Neuronal stem cell (in vitro differentiated cells): ENCODE results near the gene NFATC2IP.
"Not testable (repeated sequence)": the region's sequence is repeated elsewhere in the genome, so short reads cannot be mapped to it uniquely, and the experiment has no call there.

Source experiments
- DNase-seq: peaks from one replicate; pipeline ENCODE4 v3.0.0-alpha.2; 2013; ENCODE audit warnings: low spot score
- H2AFZ ChIP-seq: one replicate; pipeline ENCODE4 v1.6.1; 2013; ENCODE audit warnings: mild to moderate bottlenecking, low read length, inconsistent platforms
- H2AK5ac ChIP-seq: 2 replicates; pipeline ENCODE4 v1.6.1; 2013; ENCODE audit warnings: low read depth, mild to moderate bottlenecking, inconsistent platforms, low read length, moderate library complexity, mixed read lengths
- H2BK120ac ChIP-seq: 2 replicates; pipeline ENCODE4 v1.6.1; 2013; ENCODE audit warnings: low read depth, mild to moderate bottlenecking, inconsistent platforms, low read length, moderate library complexity, mixed read lengths
- H2BK12ac ChIP-seq: one replicate; pipeline ENCODE4 v1.6.1; 2013; ENCODE audit warnings: low read length, inconsistent platforms
- H2BK15ac ChIP-seq: 2 replicates; pipeline ENCODE4 v1.6.1; 2013; ENCODE audit warnings: mild to moderate bottlenecking, low read length, inconsistent platforms, mixed read lengths
- H2BK5ac ChIP-seq: one replicate; pipeline ENCODE4 v1.6.1; 2013; ENCODE audit warnings: inconsistent platforms, mild to moderate bottlenecking, low read length, moderate library complexity
- H3K14ac ChIP-seq: one replicate; pipeline ENCODE4 v1.6.1; 2013; ENCODE audit warnings: low read length, inconsistent platforms
- H3K18ac ChIP-seq: 2 replicates; pipeline ENCODE4 v1.6.1; 2013; ENCODE audit warnings: low read length, inconsistent platforms
- H3K23ac ChIP-seq: 2 replicates; pipeline ENCODE4 v1.6.1; 2013; ENCODE audit warnings: low read depth, mild to moderate bottlenecking, mixed read lengths, low read length, inconsistent platforms; ENCODE audit not compliant: poor library complexity
- H3K27ac ChIP-seq: replicated peaks from 3 replicates; pipeline ENCODE4 v1.5.1; 2013; ENCODE audit warnings: low read length, inconsistent platforms
- H3K27me3 ChIP-seq, 3 experiments: 2 replicates each; pipeline ENCODE4 v1.6.1; 2013; ENCODE audit warnings: low read length in 3 of 3, mild to moderate bottlenecking in 2 of 3, inconsistent platforms in 1 of 3, low read depth in 1 of 3, mixed read lengths in 1 of 3, moderate library complexity in 1 of 3; ENCODE audit not compliant: control insufficient read depth in 3 of 3, insufficient read depth in 3 of 3
- H3K36me3 ChIP-seq, 2 donors: replicated peaks in 1 of 2; 2 replicates each; pipeline ENCODE4 v1.6.1; 2013; ENCODE audit warnings: low read length in 2 of 2; ENCODE audit not compliant: control insufficient read depth in 2 of 2, insufficient read depth in 2 of 2
- H3K4ac ChIP-seq: 2 replicates; pipeline ENCODE4 v1.6.1; 2013; ENCODE audit warnings: inconsistent platforms, mild to moderate bottlenecking, low read length, moderate library complexity
- H3K4me1 ChIP-seq, 2 donors: 1 replicate in 1 of 2; 2 replicates in 1 of 2; pipeline ENCODE4 v1.6.1; 2013; ENCODE audit warnings: low read length in 2 of 2, low read depth in 1 of 2; ENCODE audit not compliant: control insufficient read depth in 2 of 2, insufficient read depth in 1 of 2
- H3K4me2 ChIP-seq: one replicate; pipeline ENCODE4 v1.6.1; 2013; ENCODE audit warnings: mild to moderate bottlenecking, low read length, inconsistent platforms; ENCODE audit not compliant: insufficient read depth, poor library complexity, severe bottlenecking
- H3K4me3 ChIP-seq, 2 donors: 2 replicates each; pipeline ENCODE4 v1.5.1; 2013; ENCODE audit warnings: low read length in 2 of 2, mild to moderate bottlenecking in 2 of 2, inconsistent platforms in 1 of 2, moderate library complexity in 1 of 2
- H3K79me1 ChIP-seq: one replicate; pipeline ENCODE4 v1.6.1; 2013; ENCODE audit warnings: low read depth, mild to moderate bottlenecking, inconsistent platforms, low read length, moderate library complexity
- H3K9ac ChIP-seq: one replicate; pipeline ENCODE4 v1.6.1; 2013; ENCODE audit warnings: mild to moderate bottlenecking, low read depth, low read length, inconsistent platforms; ENCODE audit not compliant: poor library complexity
- H3K9me3 ChIP-seq, 2 donors: replicated peaks in 1 of 2; 2 replicates each; pipeline versions ENCODE3 to v1.6.1; 2013; ENCODE audit warnings: low read length in 2 of 2, mild to moderate bottlenecking in 2 of 2, inconsistent platforms in 1 of 2, low read depth in 1 of 2, mixed read lengths in 1 of 2, moderate library complexity in 1 of 2; ENCODE audit not compliant: control insufficient read depth in 2 of 2, insufficient read depth in 1 of 2
- H4K8ac ChIP-seq: one replicate; pipeline ENCODE4 v1.6.1; 2013; ENCODE audit warnings: low read depth, mild to moderate bottlenecking, inconsistent platforms, low read length, moderate library complexity
- H4K91ac ChIP-seq: one replicate; pipeline ENCODE4 v1.6.1; 2013; ENCODE audit warnings: low read length, low read depth, mild to moderate bottlenecking, inconsistent platforms; ENCODE audit not compliant: poor library complexity
- WGBS, 2 donors: extraction: QIAGEN DNeasy Blood & Tissue Kit; methylation state at CpG; one replicate each; pipeline ENCODE4 v1.1.7; 2013; ENCODE audit warnings: missing lambda C conversion rate in 2 of 2, mixed read lengths in 1 of 2; ENCODE audit not compliant: insufficient read length in 2 of 2, insufficient replicate concordance in 1 of 2; ENCODE audit errors: extremely low coverage in 2 of 2; 5-methylcytosine and 5-hydroxymethylcytosine counted together

NFATC2IP gene

GRCh38 chr16:29004496-29005139 is 53.9 kb downstream of the NFATC2IP start:
- H4K91ac ChIP-seq, H2BK12ac ChIP-seq, H2BK5ac ChIP-seq, H2BK120ac ChIP-seq, H2AK5ac ChIP-seq, H3K4ac ChIP-seq, H3K14ac ChIP-seq, H3K4me2 ChIP-seq, H2BK15ac ChIP-seq, H3K18ac ChIP-seq, H3K4me3 ChIP-seq, H3K23ac ChIP-seq, H3K36me3 ChIP-seq, H2AFZ ChIP-seq, H3K79me1 ChIP-seq, H3K4me1 ChIP-seq, DNase-seq, H3K9ac ChIP-seq, H4K8ac ChIP-seq, H3K27ac ChIP-seq, H3K9me3 ChIP-seq: not testable (repeated sequence)
- no CpG with 5 or more reads among the region's 9 CpGs for WGBS, 2 donors
- peaks cover 0 to 16% (median 0%) of the 10 kb centered on the region in 3 experiments for H3K27me3 ChIP-seq

DNA sequence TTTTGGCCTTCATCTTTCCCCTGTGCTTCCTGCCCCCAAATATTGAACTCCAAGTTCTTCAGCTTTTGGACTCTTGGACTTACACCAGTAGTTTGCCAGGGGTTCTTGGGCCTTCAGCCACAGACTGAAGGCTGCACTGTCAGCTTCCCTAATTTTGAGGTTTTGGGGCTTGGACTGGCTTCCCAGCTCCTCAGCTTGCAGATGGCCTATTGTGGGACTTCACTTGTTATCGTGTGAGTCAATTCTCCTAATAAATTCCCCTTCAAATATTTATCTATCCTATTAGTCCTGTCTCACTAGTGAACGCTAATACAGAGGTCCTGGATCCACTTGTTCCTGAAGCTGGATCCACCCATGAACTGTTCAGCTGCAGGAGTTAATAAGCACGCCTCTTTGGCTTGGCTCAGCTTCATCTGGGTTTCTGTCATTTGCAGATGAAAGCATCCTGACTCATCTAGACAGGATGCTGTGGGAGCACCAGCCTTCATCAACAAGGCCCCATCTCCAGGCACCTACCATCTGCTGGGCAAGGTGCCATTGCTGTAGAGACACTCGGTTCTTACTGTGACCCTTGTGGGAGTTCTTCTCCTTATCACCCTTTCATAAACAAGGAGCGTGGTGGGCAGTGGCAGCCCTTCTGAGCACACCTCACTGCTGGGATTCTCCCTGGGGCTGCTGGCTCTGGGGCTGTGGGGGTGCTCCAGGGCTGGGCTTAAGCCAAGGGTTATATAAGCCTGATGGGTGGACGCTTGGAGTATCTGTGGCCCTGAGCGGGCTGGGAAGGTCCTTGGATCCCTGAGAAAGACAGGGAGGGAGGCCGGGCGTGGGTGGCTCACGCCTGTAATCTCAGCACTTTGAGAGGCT is 57.2 kb downstream of the NFATC2IP start:
- no peak for DNase-seq
- no peak overlapping the region for H3K27ac ChIP-seq
- H4K8ac ChIP-seq: no peak overlapping the region
- H2BK120ac ChIP-seq: no peak overlapping the region
- no peak overlapping the region for H3K4me2 ChIP-seq
- no peak overlapping the region for H2BK5ac ChIP-seq
- H3K9me3 ChIP-seq: no peaks in the 10 kb centered on the region
- no peak overlapping the region for H3K9ac ChIP-seq
- no peak overlapping the region for H3K4me3 ChIP-seq
- H3K79me1 ChIP-seq: peaks cover 5% of the 10 kb centered on the region
- H3K36me3 ChIP-seq: no peaks in the 10 kb centered on the region
- no peak overlapping the region for H2BK12ac ChIP-seq
- WGBS, 2 donors: no CpG with 5 or more reads among the region's 10 CpGs
- peaks cover 0 to 16% (median 0%) of the 10 kb centered on the region in 3 experiments for H3K27me3 ChIP-seq
- H3K14ac ChIP-seq: no peak overlapping the region
- no peak overlapping the region for H3K18ac ChIP-seq
- H3K4ac ChIP-seq: no peak overlapping the region
- H2AK5ac ChIP-seq: no peak overlapping the region
- no peak overlapping the region for H4K91ac ChIP-seq
- H3K4me1 ChIP-seq: no peaks in the 10 kb centered on the region
- no peak overlapping the region for H3K23ac ChIP-seq
- H2BK15ac ChIP-seq: no peak overlapping the region
- H2AFZ ChIP-seq: no peak overlapping the region

GRCh38 chr16:29009050-29009837 is 58.5 kb downstream of the NFATC2IP start:
- H3K18ac ChIP-seq: peak overlapping the region; percentile 80
- H3K4me2 ChIP-seq: no peak overlapping the region
- no peak overlapping the region for H4K91ac ChIP-seq
- no peak for DNase-seq
- no peaks in the 10 kb centered on the region for H3K4me1 ChIP-seq
- H3K36me3 ChIP-seq: no peaks in the 10 kb centered on the region
- no peak overlapping the region for H3K14ac ChIP-seq
- H2BK12ac ChIP-seq: no peak overlapping the region
- peak overlapping the region; percentile 9 for H4K8ac ChIP-seq
- peak overlapping the region; percentile 37 for H2BK15ac ChIP-seq
- no peak overlapping the region for H3K9ac ChIP-seq
- no CpG with 5 or more reads among the region's 14 CpGs for WGBS, 2 donors
- H3K4ac ChIP-seq: no peak overlapping the region
- no peak overlapping the region for H2BK120ac ChIP-seq
- H3K27me3 ChIP-seq: peaks cover 0 to 7% (median 0%) of the 10 kb centered on the region in 3 experiments
- H2AK5ac ChIP-seq: peak overlapping the region; percentile 56
- H3K27ac ChIP-seq: no peak overlapping the region
- H2AFZ ChIP-seq: peak overlapping the region; percentile 34
- no peak overlapping the region for H2BK5ac ChIP-seq
- no peak overlapping the region for H3K4me3 ChIP-seq
- peaks cover 5% of the 10 kb centered on the region for H3K79me1 ChIP-seq
- no peak overlapping the region for H3K23ac ChIP-seq
- no peaks in the 10 kb centered on the region for H3K9me3 ChIP-seq

DNA sequence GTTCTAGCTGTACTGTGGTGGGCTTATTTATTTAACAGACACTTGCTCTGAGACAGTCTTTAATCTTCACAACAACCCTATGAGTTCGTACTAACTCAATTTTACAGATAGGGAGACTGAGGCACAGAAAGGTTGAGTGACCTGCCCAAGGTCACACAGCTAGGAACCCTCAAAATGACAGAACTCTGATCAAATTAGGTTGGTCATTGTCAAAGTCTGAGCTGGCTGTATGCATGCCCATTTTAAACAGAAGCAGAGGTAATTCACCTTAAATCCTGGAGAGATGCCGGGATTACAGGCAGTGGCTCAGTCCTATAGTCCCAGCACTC is 59.1 kb downstream of the NFATC2IP start:
- Histone ChIP-seq H3K14ac (no peak overlapping the region), H2AFZ (no peak overlapping the region), H4K8ac (no peak overlapping the region), H2AK5ac (no peak overlapping the region), H3K27me3 (peaks cover 0 to 4% (median 0%) of the 10 kb centered on the region in 3 experiments), H2BK15ac (no peak overlapping the region), H3K4me3 (no peak overlapping the region), H3K23ac (no peak overlapping the region), H2BK120ac (no peak overlapping the region), H3K18ac (no peak overlapping the region), H3K4me1 (no peaks in the 10 kb centered on the region), H4K91ac (no peak overlapping the region), H3K36me3 (no peaks in the 10 kb centered on the region), H3K9ac (no peak overlapping the region), H3K4me2 (no peak overlapping the region), H3K9me3 (no peaks in the 10 kb centered on the region), H3K27ac (no peak overlapping the region), H3K4ac (no peak overlapping the region), H2BK5ac (no peak overlapping the region), H3K79me1 (peaks cover 5% of the 10 kb centered on the region), H2BK12ac (no peak overlapping the region)
- no peak for DNase-seq
- WGBS, 2 donors: no CpG with 5 or more reads among the region's 2 CpGs
